SU-DHL-6 (cell line): Measurements from ENCODE around the gene PPP2R5B.

Source experiments
- H2AFZ ChIP-seq: fragments of 200-600 bp; sonication (generic); 2 replicates; pipeline ENCODE4 v1.6.1; 2014; ENCODE audit warnings: low read depth, mild to moderate bottlenecking, moderate library complexity, mixed read lengths, antibody characterized with exemption, low read length; ENCODE audit not compliant: severe bottlenecking
- H3F3A ChIP-seq: fragments of 200-600 bp; shearing (Covaris generic); 2 replicates; pipeline ENCODE4 v1.6.0; 2016; ENCODE audit warnings: antibody characterized with exemption, mild to moderate bottlenecking; ENCODE audit not compliant: insufficient read depth
- H3K27ac ChIP-seq: fragments of 200-600 bp; sonication (generic); 2 replicates; pipeline ENCODE4 v1.5.1; 2016; ENCODE audit warnings: low read depth, mild to moderate bottlenecking, low read length, moderate library complexity, mixed read lengths
- H3K27me3 ChIP-seq: fragments of 200-600 bp; sonication (generic), shearing (Covaris generic); 2 replicates; pipeline ENCODE4 v1.6.0; 2014; ENCODE audit warnings: mild to moderate bottlenecking, low read length
- H3K36me3 ChIP-seq: fragments of 200-600 bp; sonication (generic); 2 replicates; pipeline ENCODE4 v1.6.1; 2014; ENCODE audit warnings: mild to moderate bottlenecking, low read length, mixed read lengths
- H3K4me2 ChIP-seq: fragments of 300-600, 200-600 bp; shearing (Covaris generic), sonication (generic); 2 replicates; pipeline ENCODE4 v1.6.0; 2014; ENCODE audit warnings: low read length, low read depth, mild to moderate bottlenecking; ENCODE audit not compliant: poor library complexity, severe bottlenecking
- H3K4me3 ChIP-seq: fragments of 200-600 bp; sonication (generic); 2 replicates; pipeline ENCODE4 v1.5.1; 2014; ENCODE audit warnings: antibody characterized with exemption, low read length, mild to moderate bottlenecking, mixed read lengths; ENCODE audit not compliant: insufficient read depth, poor library complexity, severe bottlenecking
- H3K79me2 ChIP-seq: fragments of 200-600 bp; sonication (generic); 2 replicates; pipeline ENCODE4 v1.6.1; 2014; ENCODE audit warnings: mild to moderate bottlenecking, low read length, moderate library complexity; ENCODE audit not compliant: insufficient read depth
- H3K9ac ChIP-seq: fragments of 200-600 bp; sonication (generic); 2 replicates; pipeline ENCODE4 v1.7.0; 2014; ENCODE audit warnings: mild to moderate bottlenecking, low read length
- H3K9me2 ChIP-seq: fragments of 200-600 bp; sonication (generic); replicated peaks from 2 replicates; pipeline ENCODE4 v1.6.1; 2014; ENCODE audit warnings: low read length; ENCODE audit not compliant: insufficient read depth
- H3K9me3 ChIP-seq: fragments of 200-600 bp; sonication (generic); 2 replicates; pipeline ENCODE4 v1.6.1; 2014; ENCODE audit warnings: low read length, mixed read lengths; ENCODE audit not compliant: insufficient read depth
- H4K20me1 ChIP-seq: fragments of 200-600 bp; sonication (generic); 2 replicates; pipeline ENCODE4 v1.6.1; 2014; ENCODE audit warnings: low read depth, mild to moderate bottlenecking, antibody characterized with exemption, low read length, moderate library complexity, mixed read lengths
- EZH2phosphoT487 ChIP-seq: fragments of 200-600 bp; sonication (generic), shearing (Covaris generic); conservative IDR thresholded peaks from 2 replicates; pipeline ENCODE4 v1.6.1; 2018; ENCODE audit warnings: mild to moderate bottlenecking, antibody characterized with exemption, low read length, moderate library complexity, mixed read lengths
- TF ChIP-seq, protein P1 (sequence below): fragments of 200-600 bp; sonication (generic); IDR thresholded peaks from one replicate; pipeline ENCODE4 v1.5.1; 2017; ENCODE audit warnings: antibody characterized with exemption, mild to moderate bottlenecking, low read length, moderate library complexity; ENCODE audit not compliant: insufficient read depth, poor library complexity, severe bottlenecking

Gene PPP2R5B

DNA sequence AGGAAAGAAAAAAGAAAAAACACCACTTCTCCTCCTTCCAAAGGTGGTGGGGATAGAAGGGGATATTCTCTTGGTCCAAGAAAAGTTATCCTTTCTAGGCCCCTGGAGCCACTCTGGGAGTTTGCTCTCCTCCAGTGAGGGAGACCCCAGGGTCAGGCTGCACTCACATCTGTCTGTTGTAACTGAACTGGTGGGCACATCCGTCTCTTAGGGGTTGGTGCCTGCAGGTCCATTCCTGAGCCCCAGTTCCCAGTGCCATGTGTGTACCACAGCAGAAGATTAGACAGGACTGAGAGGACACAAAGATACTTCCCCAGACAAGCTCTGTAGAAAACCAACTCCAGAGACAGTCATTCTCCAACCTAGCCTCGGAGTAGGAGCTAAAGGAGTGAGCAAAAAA is 4.4 kb upstream of the PPP2R5B start:
- Histone ChIP-seq H3F3A (peaks cover 6% of the 10 kb centered on the region), H4K20me1 (no peaks in the 10 kb centered on the region), H3K4me3 (no peak overlapping the region), H3K36me3 (no peaks in the 10 kb centered on the region), H3K9ac (no peak overlapping the region), H3K27me3 (no peaks in the 10 kb centered on the region), H3K27ac (no peak overlapping the region), H2AFZ (no peak overlapping the region), H3K9me3 (no peaks in the 10 kb centered on the region), H3K9me2 (no peaks in the 10 kb centered on the region), H3K79me2 (peaks cover 10% of the 10 kb centered on the region; the same call in 1 of the 2 replicates), H3K4me2 (no peak overlapping the region)
- TF ChIP-seq, protein P1, sequence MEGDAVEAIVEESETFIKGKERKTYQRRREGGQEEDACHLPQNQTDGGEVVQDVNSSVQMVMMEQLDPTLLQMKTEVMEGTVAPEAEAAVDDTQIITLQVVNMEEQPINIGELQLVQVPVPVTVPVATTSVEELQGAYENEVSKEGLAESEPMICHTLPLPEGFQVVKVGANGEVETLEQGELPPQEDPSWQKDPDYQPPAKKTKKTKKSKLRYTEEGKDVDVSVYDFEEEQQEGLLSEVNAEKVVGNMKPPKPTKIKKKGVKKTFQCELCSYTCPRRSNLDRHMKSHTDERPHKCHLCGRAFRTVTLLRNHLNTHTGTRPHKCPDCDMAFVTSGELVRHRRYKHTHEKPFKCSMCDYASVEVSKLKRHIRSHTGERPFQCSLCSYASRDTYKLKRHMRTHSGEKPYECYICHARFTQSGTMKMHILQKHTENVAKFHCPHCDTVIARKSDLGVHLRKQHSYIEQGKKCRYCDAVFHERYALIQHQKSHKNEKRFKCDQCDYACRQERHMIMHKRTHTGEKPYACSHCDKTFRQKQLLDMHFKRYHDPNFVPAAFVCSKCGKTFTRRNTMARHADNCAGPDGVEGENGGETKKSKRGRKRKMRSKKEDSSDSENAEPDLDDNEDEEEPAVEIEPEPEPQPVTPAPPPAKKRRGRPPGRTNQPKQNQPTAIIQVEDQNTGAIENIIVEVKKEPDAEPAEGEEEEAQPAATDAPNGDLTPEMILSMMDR: no peak
- TF ChIP-seq EZH2phosphoT487: no peak

GRCh38 chr11:64921384-64921783 is 3.1 kb upstream of the PPP2R5B start:
- no peak for TF ChIP-seq EZH2phosphoT487
- TF ChIP-seq, protein P1: no peak
- H3K27me3 ChIP-seq: no peaks in the 10 kb centered on the region
- H3K27ac ChIP-seq: no peak overlapping the region
- no peaks in the 10 kb centered on the region for H4K20me1 ChIP-seq
- no peak overlapping the region for H3K9ac ChIP-seq
- peaks cover 3% of the 10 kb centered on the region; the same call in 1 of the 2 replicates for H3K79me2 ChIP-seq
- no peaks in the 10 kb centered on the region for H3K9me3 ChIP-seq
- H3K4me3 ChIP-seq: no peak overlapping the region
- H3K9me2 ChIP-seq: no peaks in the 10 kb centered on the region
- H2AFZ ChIP-seq: no peak overlapping the region
- no peaks in the 10 kb centered on the region for H3K36me3 ChIP-seq
- H3F3A ChIP-seq: peaks cover 6% of the 10 kb centered on the region
- no peak overlapping the region for H3K4me2 ChIP-seq

DNA sequence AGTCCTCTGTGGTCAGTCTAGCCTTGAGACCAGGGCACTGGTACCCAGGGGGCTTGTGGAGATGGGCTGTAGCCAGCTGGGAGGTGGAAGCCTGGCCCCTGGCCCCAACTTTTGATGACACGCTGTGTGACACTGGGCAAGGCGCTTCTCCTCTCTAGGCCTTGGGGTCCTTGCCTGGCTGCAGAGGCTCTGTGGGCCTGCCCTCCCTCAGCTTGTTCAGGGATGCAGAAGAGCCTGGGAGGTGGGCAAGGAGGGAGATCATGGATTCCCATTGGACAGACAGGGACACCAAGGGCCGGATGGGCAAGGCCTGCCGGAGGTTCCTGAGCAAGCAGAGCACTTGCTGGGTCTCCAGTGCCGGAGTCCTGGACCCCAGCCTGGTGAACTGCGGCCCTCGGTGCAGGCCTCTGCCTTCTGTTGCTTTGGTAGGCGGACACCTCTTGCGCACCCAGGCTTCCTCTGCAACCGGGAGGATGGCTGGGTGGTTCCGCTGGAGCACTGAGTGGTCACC is 1.3 kb upstream of the PPP2R5B start:
- Histone ChIP-seq H3K27me3 (no peaks in the 10 kb centered on the region), H3K4me3 (no peak overlapping the region), H3K9me2 (no peaks in the 10 kb centered on the region), H3K36me3 (no peaks in the 10 kb centered on the region), H3K9ac (no peak overlapping the region), H3K4me2 (no peak overlapping the region), H3K79me2 (no peaks in the 10 kb centered on the region), H2AFZ (no peak overlapping the region), H3K27ac (no peak overlapping the region), H4K20me1 (no peaks in the 10 kb centered on the region), H3K9me3 (no peaks in the 10 kb centered on the region), H3F3A (peaks cover under 1% of the 10 kb centered on the region; the same call in 1 of the 2 replicates)
- no peak for TF ChIP-seq EZH2phosphoT487
- TF ChIP-seq, protein P1: no peak

DNA sequence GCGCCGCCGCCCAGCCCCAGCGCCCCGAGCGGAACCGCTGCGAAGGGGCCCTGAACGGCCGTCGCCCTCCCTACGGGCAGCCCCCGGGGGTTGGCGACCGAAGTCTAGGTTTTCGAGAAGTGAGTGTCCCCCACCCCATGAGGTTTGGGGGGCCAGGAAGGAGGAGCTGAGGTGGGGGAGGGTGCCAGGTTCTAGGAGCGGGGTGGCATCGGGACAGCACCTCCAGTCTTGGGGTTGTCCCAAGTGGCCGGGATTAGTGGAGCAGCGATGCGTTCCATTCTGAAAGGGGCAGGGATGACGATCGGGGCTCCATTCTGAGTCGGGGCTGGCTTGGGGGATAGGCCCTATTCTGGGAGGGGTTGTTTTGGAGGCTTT is 408 bp downstream of the PPP2R5B start:
- no peaks in the 10 kb centered on the region for H3F3A ChIP-seq
- TF ChIP-seq, protein P1: no peak
- TF ChIP-seq EZH2phosphoT487: no peak
- H3K4me3 ChIP-seq: peak overlapping the region; percentile 42
- peak overlapping the region; percentile 94 for H2AFZ ChIP-seq
- no peaks in the 10 kb centered on the region for H3K9me3 ChIP-seq
- no peaks in the 10 kb centered on the region for H3K79me2 ChIP-seq
- H3K36me3 ChIP-seq: no peaks in the 10 kb centered on the region
- no peak overlapping the region for H3K27ac ChIP-seq
- H3K9ac ChIP-seq: peak overlapping the region; percentile 56
- no peaks in the 10 kb centered on the region for H3K9me2 ChIP-seq
- H4K20me1 ChIP-seq: no peaks in the 10 kb centered on the region
- H3K4me2 ChIP-seq: peak overlapping the region; percentile 74
- H3K27me3 ChIP-seq: no peaks in the 10 kb centered on the region
